GM12878 (cell line): ENCODE data around the gene HADHA.

Experiments
- JUND ChIP-seq: IDR thresholded peaks from 2 replicates; pipeline ENCODE4 v1.6.1; 2012; ENCODE audit warnings: low read depth, mild to moderate bottlenecking, low read length, improper control_type of control experiment, moderate library complexity
- POLR2A ChIP-seq: IDR thresholded peaks from 2 replicates; pipeline ENCODE4 v1.6.1; 2011; ENCODE audit warnings: low read depth, mild to moderate bottlenecking, low read length
- TAF1 ChIP-seq: IDR thresholded peaks from 2 replicates; pipeline ENCODE4 v1.6.1; 2011; ENCODE audit warnings: mild to moderate bottlenecking, low read depth, low read length, borderline replicate concordance
- ZBTB11 ChIP-seq: fragments of 450-650 bp; formaldehyde crosslinking; IDR thresholded peaks from 2 replicates; pipeline ENCODE4 v1.5.0; 2022; ENCODE audit warnings: mild to moderate bottlenecking, missing genetic modification characterization

DNA sequence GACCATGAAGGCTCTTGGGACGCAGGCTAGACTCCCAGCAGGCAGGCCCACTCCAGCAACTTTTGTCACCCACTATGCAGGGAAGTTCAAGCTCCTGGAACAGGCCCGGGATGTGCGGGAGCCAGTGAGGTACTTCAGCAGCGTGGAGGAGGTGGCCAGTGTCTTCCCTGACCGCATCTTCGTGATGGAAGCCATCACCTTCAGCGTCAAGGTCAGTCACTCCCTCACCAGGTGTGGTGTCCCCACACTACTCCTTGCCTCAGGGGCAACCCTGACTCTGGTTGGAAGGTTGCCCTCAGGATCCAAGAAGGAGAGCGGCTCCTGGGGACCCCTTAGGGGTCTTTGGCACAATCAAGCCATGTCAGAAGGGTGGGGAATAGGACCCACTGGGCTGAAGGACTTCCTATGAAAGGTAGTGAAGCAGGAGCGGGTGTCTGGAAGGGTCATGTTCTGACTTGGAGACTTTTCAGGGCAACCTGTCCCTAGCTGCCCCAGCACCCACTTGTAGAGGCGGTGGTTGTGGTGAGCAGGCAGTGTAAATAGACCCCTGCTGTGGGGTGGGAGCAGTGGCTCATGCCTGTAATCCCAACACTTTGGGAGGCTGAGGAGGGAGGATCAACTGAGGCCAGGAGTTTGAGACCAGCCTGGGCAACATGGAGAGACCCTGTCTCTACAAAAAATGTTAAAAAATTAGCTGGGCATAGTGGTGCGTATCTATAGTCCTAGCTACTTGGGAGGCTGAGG lies 61.4 kb downstream of the HADHA start:
- no peak for TF ChIP-seq POLR2A
- TF ChIP-seq TAF1: no peak
- TF ChIP-seq ZBTB11 (CRISPR knock-in tag): no peak
- TF ChIP-seq JUND: no peak
